Frontal cortex (tissue), 4 donors: ENCODE results near the gene KCNH1. TPM values are rescaled to one million over a fixed set of nuclear protein-coding genes. Genes with fewer than 3 reads are reported as not detected.

ENCODE experiments used
- DNase-seq, 2 donors: peaks; one replicate each; pipeline ENCODE4 v3.0.0; 2012; ENCODE audit warnings: low spot score in 2 of 2
- FAIRE-seq: peaks from 2 replicates; lab custom pipeline; 2012; peaks lifted over from hg19 to GRCh38; lab: Jason Lieb, UNC
- total RNA-seq: library from RNA; depleted of rRNA; stranded (reverse); fragments of >200 nt; gene quantifications from one replicate; pipeline ENCODE4 v1.2.3, GENCODE V29; 2014
- donor health status: control.
- donor health status: control.
- donor health status: control.

The KCNH1 gene
- total RNA-seq, 1 donor from 2014 or later: 10.6 TPM

DNA sequence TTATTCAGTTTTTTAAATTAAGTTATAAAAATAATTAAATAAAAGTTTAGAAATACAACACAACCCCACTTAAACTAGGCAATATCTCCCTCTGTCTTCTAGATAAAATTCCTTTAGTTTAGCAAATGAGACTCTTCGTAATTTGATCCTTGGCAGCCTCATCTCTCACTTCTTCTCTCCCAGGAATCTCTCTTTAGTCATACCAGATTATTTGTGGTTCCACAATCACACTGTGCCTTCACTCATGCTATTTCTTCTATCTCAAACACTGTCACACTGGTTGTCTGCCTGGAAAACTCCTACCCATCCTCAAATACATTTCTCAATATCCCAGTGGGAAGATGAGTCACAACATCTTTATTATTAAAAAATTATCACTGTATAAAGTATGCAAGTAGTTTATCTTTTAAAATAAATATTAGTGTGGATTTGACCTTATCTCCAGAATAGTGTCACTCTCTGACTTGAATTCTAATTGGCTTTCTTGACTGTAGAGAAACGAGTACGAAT lies 195.5 kb downstream of the KCNH1 start:
- FAIRE-seq (no peak), DNase-seq (no peak)

DNA sequence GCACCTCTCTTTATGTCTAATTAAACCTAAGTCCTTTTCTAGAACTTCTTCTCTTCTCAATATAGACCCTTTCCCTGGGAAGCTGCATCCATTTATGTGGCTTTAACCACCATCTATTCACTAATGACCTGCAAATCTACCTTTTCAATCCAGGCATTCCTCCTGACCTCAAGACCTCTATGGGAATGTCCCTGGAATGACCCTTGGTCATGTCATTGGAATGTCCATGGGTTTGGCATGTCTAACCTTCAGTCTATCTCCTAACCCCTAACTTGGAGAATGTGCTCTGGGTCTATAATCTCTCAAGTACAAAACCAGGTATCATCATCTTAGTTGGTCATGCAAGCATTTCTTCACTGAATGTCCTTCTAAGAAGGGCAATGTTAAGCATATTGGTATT lies 196.1 kb downstream of the KCNH1 start:
- FAIRE-seq (no peak), DNase-seq (no peak)

DNA sequence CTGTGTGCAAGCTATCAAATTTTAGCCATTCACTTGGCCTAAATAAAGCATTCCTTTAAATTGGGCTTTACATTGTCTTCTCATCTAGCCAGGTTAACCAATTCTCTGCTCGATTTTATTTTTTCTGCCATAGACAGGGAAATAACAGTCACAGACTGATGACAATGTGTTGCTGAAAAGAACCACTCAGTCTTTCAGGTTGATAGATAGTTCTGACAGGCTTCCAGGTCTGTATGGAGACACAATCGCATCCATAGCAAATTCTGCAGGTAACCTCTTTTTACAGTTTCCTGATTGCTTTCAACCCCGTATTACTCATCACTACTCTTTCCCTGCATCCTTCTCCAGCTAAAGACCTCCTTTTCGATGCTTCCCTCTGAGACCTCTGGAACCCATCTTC lies 198.0 kb downstream of the KCNH1 start:
- DNase-seq: no peak
- no peak for FAIRE-seq

DNA sequence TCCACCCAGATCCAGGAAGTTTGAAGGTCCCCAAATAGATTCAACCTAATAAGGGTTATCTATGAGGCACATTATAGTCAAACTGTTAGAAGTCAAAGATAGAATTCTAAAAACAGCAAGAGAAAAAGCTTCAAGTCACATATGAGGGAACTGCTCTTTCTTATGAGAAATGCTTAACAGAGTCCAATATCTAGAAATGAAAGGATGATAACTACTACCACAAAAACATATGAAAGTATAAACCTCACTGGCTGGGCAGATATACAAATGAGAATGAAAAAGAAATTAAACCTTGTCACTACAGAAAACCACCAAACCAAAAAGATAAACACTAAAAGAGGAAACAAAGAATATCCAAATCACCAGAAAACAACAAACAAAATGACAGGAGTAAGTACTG lies 201.8 kb downstream of the KCNH1 start:
- DNase-seq (no peak), FAIRE-seq (no peak)

DNA sequence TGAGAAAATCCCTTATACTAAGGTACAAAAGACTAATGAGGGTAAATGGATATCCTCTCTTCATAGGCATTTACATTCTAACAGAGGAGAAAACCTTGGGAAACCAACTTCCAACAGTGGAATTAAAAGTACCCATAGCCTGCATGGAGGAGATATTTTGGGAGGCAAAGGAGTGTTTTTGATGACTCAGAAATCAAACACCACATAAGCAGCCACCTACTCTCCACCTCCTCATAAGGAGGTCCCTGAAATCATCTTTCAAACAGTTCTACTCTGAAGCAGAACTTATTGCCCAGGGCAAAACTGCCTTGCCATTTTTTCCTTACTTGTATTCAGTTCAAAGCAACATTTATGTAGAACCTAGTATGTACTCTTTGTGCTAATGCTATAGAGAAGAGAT lies 211.3 kb downstream of the KCNH1 start:
- DNase-seq: no peak
- no peak for FAIRE-seq

DNA sequence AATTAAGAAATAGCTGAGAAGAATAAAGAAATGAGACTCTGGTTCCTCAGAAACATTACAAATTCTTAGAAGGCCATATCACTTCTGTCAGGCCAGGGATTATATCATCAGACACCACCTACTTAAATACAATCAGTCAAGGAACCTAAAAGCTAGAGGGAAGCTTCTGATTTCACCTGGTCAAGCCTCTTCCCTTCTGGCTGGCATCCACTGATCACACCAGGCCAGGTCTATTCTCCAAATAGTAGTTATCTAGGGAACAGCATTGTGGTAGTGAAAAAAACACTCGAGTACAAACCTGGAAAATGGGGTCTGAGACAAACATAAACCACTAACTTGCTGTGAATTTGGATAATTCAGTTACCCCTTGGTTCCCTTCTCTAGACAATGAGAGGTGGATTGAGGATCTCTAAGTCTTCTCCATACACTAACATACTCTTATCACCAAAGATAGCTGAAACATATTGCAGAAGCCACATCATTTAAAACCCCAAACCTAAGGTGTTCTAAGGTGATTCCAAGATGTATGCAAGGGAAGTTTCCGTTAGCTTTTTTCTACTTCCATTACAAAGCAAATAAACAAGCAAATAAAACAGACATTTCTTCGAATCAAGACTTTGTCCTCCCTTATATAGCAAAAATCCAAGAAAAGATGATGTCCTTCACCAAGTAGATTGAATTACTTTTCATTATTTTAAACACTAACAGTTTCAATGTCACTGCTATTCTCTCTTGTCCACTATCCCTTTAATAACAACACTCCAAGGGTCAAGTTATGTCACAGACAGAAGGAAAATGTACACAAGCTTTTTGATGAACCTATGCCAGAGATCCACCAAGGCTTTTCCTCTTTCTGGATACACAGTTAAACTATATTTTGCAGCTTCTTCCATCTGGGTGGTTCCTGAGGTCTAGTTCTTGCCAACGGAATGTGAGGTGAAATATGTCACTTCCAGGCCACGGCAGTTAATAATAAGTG lies 212.9 kb downstream of the KCNH1 start:
- DNase-seq: no peak
- no peak for FAIRE-seq

DNA sequence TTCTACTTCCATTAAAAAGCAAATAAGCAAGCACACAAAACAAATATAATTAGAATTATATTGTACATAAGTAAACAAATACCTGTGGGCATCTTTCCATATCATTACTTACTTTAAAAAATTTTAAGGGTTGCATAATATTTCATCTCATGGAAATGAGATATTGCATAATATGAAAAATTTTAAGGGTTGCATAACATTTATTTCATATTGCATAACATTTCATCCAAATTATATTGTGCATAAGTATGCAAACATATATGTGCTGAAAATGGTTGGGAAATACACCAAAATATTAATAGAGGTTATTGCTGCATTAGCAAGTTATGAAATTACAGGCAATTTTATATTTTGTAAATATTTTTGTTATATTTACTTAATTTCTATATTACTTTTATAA lies 213.7 kb downstream of the KCNH1 start:
- FAIRE-seq (peak; percentile 40), DNase-seq (no peak)

DNA sequence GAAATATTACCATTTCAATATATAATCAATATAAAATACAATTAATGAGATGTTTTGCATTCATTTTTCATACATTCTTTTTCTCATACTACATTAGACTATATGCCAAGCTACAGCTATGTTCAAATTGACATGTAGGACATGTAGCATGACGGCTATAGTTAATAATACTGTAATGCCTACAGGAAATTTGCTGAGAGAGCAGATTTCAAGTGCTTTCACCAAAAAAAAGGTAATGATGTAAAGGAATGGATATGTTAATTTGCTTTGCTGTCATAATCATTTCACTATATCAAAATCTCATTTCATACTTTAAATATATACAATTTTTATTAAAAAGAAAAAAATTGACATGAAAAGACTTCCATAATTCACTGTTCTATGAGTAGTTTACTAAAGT lies 215.1 kb downstream of the KCNH1 start:
- DNase-seq (no peak), FAIRE-seq (no peak)

DNA sequence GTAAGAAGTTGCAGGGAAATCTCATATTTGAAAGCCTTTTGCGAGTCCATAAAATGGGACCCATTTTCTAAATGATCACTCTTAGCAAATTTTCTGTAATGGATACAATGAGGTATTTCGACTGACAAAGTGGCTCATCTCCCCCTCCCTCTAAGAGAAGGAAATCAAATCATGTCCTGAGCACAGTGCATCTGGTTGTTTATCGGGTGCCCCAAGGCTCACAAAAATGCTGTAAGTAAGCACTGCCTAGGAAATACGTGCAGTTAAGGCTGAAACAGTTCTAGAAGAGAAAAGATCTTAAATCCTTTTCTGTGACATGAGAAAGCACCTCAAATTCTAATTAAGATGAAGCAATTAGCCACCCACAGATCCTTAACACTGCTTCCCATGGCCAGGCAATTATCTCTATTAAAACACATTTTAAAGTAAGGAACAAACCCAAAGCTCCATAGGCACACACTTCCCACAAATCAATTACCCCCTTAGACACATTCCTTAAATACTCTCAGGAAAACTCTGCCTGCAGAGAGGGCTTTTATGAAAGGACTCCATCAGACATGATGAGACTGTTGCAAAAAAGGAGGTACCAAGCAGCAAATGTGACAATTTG lies 216.3 kb downstream of the KCNH1 start:
- DNase-seq (no peak), FAIRE-seq (no peak)

DNA sequence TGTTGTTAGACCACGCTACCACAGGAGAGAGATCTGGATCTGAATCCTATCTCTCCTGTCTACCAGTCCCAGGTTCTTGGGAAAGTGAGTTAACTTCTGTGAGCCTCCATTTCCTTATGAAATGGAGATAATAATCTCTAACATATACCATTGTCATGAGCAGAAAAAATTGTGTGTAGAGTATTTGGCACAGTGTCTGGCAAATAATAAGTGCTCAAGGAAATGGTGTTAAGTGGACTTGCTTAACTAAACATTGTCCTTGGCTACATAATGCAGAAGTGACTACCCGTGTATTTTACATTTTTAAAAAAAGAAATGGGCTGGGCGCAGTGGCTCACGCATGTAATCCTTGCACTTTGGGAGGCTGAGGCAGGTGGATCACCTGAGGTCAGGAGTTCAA lies 217.4 kb downstream of the KCNH1 start:
- no peak for FAIRE-seq
- no peak for DNase-seq

DNA sequence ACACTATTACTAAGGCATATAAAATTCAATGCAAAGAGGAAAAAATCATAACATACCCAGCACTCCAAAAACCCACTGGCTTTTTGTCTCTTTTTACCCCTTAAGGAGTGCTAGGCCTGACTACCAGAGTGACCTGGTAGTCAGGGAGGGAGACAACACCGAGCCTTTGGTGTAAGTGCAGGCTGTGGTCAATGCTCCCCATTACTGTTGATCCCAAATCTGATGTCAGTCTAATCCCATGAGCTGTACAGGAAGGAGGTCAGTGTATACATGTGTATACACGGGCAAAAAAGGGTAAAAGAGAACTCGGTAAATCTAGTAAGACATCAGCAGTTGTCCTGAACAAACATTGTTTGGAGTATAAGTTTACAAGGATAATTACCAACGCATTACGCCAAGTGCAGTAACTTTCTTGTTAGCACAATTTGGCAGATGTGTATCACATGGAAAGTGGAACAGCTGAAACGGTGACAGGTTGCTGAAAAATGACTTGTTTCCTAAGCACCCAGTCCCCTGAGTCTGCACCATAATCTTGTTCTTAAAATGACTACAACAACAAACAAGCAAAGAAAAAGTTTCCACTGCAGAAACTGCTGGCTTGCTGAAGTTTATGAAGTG lies 217.9 kb downstream of the KCNH1 start:
- FAIRE-seq (no peak), DNase-seq (no peak)

DNA sequence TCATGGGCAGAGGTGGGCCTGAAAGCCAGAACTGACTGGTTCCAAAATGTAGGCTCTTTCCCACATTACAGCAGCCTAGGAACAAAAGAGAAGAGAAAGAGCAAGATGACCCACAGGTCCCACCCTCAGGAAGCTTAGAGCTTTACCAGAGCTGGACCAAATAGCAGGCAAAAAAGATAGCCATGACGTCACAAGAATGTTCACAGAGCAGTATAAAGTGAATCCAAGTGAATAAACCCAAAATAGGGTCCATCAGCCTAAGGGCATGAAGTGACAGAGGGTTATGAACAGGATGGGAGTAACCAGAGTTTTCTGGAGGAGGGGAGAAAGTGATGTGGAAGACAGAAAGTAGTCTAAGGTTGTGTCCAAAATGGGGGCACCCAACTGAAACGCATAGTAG lies 221.2 kb downstream of the KCNH1 start:
- FAIRE-seq (no peak), DNase-seq (no peak)

DNA sequence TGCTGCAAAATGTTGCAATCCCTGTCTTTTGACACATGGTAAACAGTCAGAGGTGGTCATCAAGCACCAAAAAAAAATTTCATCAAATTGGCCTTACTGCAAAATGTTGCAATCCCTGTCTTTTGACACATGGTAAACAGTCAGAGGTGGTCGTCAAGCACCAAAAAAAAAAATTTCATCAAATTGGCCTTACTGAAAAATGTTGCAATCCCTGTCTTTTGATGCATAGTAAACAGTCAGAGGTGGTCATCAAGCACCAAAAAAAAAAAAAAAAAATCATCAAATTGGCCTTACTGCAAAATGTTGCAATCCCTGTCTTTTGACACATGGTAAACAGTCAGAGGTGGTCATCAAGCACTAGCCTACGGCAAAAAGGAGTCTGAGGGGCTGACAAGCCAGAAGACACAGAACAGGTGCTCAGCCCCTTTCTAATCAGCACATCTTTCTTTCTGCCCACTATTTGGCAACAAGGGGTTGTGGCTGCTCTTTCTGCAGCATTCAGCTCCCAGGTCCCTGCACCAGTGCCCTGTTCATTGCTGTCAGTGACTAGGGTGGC lies 223.8 kb downstream of the KCNH1 start:
- no peak for DNase-seq
- FAIRE-seq: no peak

DNA sequence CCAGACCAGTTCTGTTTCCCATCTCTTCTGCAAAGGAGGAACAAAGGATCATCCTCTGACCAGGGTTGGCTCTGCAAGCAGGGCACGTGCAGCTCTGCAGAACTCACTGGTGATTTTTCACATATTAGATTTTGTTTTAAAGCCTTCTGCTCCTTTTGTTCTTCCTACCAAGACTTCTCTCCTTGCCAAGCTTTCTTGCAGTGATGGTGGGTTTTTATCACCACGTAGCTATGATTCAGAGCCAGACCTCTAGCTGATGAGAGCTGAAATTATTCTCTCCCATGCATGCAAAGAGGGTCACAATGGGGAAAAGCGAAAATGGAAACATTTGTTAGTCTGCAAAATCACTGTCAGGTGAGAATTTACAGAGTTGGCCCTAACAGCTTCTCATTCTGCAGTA lies 225.2 kb downstream of the KCNH1 start:
- no peak for FAIRE-seq
- DNase-seq: no peak

DNA sequence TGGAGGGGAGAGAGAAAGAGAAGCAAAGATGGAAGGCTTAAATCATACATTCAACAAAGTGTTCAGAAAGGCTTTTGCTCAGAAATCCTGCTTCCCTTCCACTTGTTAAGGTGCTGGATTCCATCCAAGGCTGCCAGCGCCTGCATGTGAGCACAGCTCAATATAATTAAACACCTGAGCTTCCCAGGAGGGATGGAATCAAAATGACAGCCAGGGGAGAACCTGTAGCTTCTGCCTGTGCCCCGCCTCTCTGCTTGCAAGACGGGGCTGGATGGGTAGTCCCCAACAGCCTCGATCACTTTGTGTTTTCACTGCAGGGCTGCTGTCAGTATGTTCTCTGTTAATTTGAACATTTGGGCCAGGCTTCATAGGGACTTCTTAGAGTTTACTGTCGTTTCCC lies 225.7 kb downstream of the KCNH1 start:
- no peak for DNase-seq

DNA sequence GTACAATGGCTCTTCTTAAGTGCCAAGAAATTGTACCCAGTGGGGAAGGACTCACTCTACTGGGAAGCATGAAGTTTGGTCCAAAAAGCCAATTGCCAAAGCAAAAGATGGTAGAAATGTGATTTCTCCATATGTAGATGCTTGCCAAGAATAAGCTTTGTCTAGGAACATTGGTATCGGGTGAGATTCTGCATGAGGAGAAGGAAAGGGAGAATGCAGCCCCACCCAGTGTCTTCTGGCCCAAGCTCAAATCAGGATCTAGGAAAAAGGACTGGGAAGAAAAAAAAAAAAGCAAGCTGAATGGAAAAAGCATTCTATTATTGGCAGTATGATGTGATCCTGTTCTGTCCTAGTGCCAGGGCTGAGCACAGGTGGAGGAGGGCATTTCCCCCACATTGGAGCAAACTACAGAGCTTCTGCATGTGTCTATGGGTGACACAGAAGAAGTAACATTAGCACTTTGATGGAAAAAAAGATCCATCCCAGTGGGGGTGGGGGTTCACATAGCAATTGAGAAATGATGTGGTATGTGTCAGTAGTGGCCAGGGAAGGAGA lies 226.6 kb downstream of the KCNH1 start:
- DNase-seq (no peak), FAIRE-seq (no peak)

More for the DNA sequence above, 225.7 kb downstream of the KCNH1 start:
- FAIRE-seq: no peak

DNA sequence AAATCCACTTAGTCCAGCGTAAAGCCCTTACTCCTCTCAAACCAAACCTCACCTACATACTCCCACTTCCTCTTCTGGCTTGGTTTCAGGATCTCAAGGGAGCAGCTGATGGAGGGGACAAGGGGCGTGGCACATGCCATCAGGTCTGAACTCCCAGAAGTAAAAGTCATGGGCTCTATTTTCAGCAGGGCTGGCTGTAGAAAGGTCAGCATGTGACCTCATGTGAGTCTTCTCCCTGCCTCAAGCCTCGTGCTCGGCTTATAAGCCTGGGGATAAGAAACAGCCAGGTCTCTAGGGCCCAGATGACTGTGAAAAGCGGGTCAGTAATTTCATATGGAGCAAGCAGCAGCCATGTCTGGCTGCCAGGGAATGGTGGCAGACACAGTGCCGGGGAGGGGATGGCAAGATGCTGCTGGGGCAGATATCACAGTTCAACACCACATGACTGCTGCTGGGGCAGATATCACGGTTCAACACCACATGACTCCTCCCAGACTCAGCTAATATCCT lies 227.9 kb downstream of the KCNH1 start:
- DNase-seq (no peak), FAIRE-seq (no peak)

DNA sequence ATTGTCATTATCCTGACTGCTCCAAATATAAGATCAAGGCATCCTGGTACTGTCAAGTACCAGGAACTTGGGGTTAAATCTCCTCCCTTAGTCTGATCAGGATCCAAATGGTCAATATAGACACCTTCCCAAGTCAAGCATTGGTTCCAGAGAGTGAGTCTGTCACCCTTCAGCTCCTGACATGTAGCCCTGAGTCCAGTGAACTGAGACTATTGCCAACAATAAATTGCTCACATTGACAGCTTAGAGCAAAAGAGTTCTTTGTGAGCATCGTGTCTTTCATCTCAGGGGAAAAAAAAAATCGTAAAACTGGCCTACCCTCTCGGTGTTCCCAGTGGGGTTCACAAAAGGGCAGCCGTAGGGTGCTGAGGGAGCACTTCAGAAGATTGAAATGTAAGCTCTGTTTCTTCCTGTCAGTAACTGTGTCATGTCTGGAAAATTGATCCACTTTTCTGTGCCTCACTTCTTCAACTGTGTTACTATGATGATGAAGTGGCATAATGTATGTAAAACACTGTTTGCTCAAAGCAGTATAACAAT lies 228.5 kb downstream of the KCNH1 start:
- no peak for FAIRE-seq
- no peak for DNase-seq

DNA sequence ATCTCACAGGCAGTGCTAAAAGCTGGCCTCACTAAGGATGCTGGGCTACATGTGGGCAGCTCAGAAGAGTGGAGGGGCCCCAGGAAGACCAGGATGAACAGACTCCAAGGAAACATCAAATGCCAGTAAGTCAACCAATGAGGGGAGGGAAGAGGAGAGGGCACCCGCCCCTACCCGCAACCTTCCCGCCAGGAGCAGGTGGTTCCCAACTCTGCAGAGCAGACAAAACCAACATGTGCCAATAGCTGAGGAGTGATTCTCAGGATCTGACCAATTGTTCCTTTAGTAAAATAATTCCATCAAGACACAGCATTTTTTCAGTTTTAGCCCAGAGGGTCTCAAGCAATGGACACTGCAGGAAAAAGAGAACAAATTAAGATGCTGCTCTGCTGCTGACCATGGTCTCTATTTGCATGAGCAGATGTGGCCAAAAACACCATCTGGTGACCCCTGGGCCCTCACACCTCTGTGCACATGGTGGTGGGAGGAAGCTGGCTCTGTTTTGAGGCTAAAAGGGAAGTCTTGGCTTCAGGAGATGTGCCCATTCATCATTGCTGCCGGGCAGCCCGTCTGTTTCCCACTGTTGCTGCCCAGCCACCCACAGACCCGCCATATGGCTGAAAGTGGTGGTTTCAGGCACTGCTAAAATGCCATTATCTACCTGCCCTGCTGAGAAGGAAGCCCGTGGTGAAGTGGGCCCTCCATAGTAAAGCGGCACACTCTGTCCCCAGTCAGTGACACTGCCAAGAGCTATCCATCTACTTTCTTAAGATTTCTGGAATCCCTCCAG lies 231.8 kb downstream of the KCNH1 start:
- FAIRE-seq (no peak), DNase-seq (no peak)
